Right atrium auricular region (tissue), 2 donors: Measurements from ENCODE around the gene PTPN23. TPM values are rescaled to one million over a fixed set of nuclear protein-coding genes. Genes with fewer than 3 reads are reported as not detected.

Source experiments
- DNase-seq: peaks from one replicate; pipeline ENCODE4 v3.0.0-alpha.2; 2019; ENCODE audit warnings: low spot score
- H3K27ac ChIP-seq, 2 donors: fragments of 200-600 bp; sonication (generic); 1 replicate in 1 of 2; 2 replicates in 1 of 2; pipeline ENCODE4 v1.5.1; 2016 to 2019
- H3K27me3 ChIP-seq, 2 donors: fragments of 200-600 bp; sonication (generic); one replicate each; pipeline versions ENCODE4 v1.5.1 to v1.6.0; 2017 to 2019
- H3K36me3 ChIP-seq: fragments of 200-600 bp; sonication (generic); one replicate; pipeline ENCODE4 v1.5.1; 2016
- H3K4me1 ChIP-seq, 2 donors: fragments of 200-600 bp; sonication (generic); one replicate each; pipeline versions ENCODE4 v1.5.1 to v1.6.0; 2017 to 2019
- H3K4me3 ChIP-seq, 2 donors: fragments of 200-600 bp; sonication (generic); 1 replicate in 1 of 2; 2 replicates in 1 of 2; pipeline ENCODE4 v1.5.1; 2017 to 2019; ENCODE audit warnings: mild to moderate bottlenecking in 1 of 2, moderate library complexity in 1 of 2
- H3K9me3 ChIP-seq, 2 donors: fragments of 200-600 bp; sonication (generic); one replicate each; pipeline ENCODE4 v1.5.1; 2019
- total RNA-seq, 2 donors: library from RNA; depleted of rRNA; stranded (reverse); fragments of >200 nt; gene quantifications; one replicate each; pipeline ENCODE4 v1.1.0, GENCODE V29; 2016
- TF ChIP-seq, protein P1 (sequence below), 2 donors: fragments of 200-600 bp; sonication (generic); IDR thresholded peaks; one replicate each; pipeline ENCODE4 v1.5.1; 2019; ENCODE audit warnings: antibody characterized with exemption in 2 of 2

Gene PTPN23
- total RNA-seq, 2 donors from 2014 or later: 13.7 to 18.8 TPM

DNA sequence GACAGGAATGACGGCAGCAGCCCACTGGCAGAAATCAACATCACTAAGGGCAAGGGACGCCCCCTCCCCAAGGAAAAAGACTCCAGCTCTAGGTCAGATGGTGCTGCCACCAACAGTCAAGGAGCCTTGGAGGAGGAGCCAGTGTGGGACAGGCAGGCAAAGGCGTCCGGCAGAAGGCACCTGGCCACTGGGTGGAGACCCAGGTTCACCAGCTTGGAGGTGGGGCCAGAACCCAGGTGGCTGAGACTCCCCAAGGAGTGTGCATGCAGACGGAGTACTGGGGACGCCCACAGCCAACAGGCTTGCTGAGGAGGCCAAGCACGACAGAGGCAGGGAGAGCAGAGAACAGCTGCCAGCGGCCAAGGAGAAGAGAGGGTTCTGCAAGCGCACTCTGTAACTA is 35.2 kb downstream of the PTPN23 start:
- Histone ChIP-seq H3K4me1 (peaks cover 0 to 1% of the 10 kb centered on the region in 2 donors), H3K27me3 (no peaks in the 10 kb centered on the region), H3K36me3 (peaks cover 69% of the 10 kb centered on the region), H3K9me3 (no peaks in the 10 kb centered on the region), H3K27ac (no peak overlapping the region), H3K4me3 (no peak overlapping the region)
- DNase-seq: no peak
- TF ChIP-seq, protein P1, sequence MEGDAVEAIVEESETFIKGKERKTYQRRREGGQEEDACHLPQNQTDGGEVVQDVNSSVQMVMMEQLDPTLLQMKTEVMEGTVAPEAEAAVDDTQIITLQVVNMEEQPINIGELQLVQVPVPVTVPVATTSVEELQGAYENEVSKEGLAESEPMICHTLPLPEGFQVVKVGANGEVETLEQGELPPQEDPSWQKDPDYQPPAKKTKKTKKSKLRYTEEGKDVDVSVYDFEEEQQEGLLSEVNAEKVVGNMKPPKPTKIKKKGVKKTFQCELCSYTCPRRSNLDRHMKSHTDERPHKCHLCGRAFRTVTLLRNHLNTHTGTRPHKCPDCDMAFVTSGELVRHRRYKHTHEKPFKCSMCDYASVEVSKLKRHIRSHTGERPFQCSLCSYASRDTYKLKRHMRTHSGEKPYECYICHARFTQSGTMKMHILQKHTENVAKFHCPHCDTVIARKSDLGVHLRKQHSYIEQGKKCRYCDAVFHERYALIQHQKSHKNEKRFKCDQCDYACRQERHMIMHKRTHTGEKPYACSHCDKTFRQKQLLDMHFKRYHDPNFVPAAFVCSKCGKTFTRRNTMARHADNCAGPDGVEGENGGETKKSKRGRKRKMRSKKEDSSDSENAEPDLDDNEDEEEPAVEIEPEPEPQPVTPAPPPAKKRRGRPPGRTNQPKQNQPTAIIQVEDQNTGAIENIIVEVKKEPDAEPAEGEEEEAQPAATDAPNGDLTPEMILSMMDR (IDR thresholded peaks at IDR 0.05): no peak

DNA sequence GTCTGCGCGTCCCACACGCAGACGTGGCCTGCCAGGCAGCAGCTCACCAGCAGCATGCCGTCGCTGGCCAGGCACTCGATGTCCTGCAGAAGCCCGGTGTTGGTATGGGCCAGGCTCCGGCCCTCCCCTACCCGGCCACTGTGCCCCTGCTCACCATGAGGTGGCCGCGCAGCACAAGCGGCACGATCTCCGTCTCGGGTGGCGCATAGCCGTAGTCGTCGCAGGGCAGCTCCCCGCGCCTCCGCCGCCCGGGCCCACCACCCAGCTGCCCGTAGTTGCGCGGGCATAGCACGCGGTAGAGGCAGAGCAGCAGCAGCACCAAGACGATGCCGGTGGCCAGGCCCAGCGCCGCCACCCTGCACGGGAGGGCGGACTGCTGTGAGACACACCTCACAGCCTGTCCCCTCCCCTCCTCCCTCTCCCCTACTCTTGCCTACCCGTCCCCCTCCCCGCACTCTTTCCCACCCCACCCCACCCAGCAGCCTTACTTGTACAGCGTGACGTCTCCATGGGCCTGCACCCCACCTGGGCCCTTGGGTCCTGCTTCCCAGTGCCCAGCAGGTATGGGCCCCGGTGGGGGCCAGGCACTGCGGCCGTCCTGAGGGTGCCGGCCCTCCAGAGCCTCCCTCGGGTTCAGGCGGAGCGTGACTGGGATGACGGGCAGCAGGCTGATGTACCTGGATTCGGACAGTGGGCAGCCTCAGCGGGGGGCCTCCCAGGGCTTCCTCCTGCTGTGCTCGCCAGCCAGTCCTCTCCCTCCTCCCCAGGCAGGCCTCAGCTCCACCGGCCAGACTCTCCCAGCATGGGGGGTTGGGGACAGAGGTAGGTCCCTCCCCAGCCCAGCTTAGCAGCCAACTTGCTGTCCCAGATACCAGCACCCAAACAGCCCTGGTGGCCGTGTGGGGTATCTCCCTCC is 37.6 kb downstream of the PTPN23 start:
- no peak overlapping the region for H3K4me3 ChIP-seq
- no peak for DNase-seq
- no peaks in the 10 kb centered on the region for H3K9me3 ChIP-seq
- TF ChIP-seq, protein P1 (IDR thresholded peaks at IDR 0.05): no peak
- peaks cover 47% of the 10 kb centered on the region for H3K36me3 ChIP-seq
- no peak overlapping the region for H3K27ac ChIP-seq
- H3K4me1 ChIP-seq: peaks cover 0 to 16% of the 10 kb centered on the region in 2 donors
- no peaks in the 10 kb centered on the region for H3K27me3 ChIP-seq

DNA sequence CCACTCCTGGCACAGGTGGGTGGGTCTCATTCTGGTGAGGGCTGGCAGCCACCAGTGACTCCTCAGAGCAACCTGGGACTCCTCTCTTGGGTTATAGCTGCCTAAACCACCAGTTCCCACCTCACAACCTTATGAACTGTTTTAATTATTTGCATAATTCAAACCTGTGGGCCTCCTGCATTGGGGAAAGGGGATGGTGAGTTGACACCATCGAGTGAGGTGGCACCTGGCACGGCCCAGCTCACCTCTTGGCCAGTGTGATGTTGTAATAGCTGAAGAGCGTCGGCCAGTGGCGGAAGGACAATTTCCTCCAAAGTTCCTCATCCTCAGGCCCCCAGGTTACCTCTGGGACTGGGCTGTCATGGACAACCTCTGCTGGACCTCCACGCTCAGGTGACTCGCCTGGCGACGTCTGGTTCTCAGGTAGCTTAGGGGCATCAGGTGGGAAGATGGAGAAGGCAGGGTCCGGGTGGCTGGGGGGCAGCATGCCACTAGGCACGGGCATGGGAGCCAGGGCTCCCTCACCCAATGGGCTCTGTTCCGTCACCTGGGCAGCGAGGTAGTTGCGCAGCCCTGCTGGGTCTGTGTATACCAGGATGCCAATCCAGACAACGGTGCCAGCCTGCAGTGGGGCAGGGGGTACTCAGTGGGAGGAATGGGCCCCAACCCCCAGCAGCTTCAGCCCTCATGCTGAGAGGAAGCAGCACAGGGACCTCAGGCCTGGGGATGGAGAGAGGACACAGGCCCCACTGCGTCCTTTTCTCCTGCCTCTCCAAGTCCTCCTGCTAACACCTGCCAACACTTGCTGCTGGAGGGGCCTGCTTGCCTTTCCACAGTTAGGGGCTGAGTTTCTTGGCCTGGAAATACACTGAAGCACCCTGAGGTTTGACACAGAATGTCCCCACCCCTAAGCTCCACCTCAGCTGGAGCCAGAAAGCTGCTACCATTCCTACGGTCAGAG is 38.5 kb downstream of the PTPN23 start:
- Histone ChIP-seq H3K9me3 (no peaks in the 10 kb centered on the region), H3K4me3 (no peak overlapping the region), H3K27ac (no peak overlapping the region), H3K36me3 (peaks cover 47% of the 10 kb centered on the region), H3K4me1 (peaks cover 0 to 16% of the 10 kb centered on the region in 2 donors), H3K27me3 (no peaks in the 10 kb centered on the region)
- DNase-seq: no peak
- TF ChIP-seq, protein P1 (IDR thresholded peaks at IDR 0.05): no peak

DNA sequence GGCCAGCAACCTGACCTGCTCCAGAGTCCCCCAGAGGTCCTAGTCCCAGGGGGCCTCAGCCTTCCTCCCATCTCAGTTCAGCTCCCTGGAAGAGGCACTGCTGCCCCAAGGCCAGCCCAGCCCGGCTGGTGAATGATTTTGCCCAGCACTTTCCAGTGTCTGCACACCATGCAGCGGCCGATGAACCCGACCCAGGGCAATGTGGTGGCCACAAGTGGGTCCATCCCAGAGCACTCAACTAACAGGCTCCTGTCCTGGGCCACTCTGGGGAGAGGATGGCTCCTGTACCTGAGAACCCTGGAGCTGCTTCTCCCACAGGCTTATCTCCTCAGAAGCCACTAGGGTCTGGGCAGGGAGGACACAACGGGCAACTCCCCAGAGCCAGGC is 39.2 kb downstream of the PTPN23 start:
- H3K27ac ChIP-seq: no peak overlapping the region
- peaks cover 0 to 16% of the 10 kb centered on the region in 2 donors for H3K4me1 ChIP-seq
- H3K27me3 ChIP-seq: no peaks in the 10 kb centered on the region
- H3K4me3 ChIP-seq: no peak overlapping the region
- TF ChIP-seq, protein P1 (IDR thresholded peaks at IDR 0.05): no peak
- H3K9me3 ChIP-seq: no peaks in the 10 kb centered on the region
- DNase-seq: no peak
- peaks cover 47% of the 10 kb centered on the region for H3K36me3 ChIP-seq

DNA sequence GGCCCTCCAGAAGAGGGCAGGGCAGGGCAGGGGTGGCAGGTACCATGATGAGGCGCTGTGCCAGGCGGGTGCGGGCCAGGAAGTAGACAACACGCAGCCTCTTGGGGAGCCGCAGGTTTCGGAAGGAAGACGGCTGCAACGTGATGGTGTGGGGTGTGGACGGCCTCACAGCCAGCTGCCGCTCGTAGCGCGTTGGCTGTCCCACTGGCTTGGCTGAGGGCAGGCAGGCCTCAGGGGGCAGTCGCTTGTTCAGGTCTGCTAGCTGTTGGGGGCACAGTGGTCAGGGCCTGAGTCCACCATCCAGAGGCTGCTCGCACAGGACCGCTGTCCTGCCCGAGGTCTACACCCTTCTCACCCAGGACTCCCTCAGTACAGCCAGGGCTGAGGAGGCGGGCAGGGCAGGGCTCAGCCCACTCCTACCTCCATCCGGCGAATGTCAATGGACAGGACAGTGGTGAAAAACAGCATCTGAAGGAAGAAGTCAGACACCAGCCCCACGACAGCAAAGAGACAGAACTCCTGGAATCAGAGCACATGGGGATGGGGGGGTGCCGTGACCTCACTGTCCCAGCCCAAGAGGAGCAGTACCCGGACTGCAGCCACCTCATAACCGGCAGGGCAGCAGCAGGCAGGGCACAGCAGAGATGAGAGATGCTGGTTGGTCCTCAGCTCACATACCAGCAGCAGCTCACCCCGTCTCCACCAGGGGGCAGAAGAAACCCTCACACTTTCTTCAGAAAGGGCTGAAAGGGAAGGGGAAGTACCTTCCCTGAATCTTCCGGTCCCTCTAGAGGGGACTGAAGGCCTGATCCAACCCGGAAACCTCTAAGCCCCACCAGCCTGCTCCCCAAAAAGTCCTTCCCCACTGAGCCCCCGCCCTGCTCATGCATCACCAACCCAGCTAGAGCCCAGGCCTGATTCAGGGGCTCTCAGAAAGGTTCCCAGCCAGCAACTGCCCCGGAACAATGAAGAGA is 40.0 kb downstream of the PTPN23 start:
- Histone ChIP-seq H3K27me3 (no peaks in the 10 kb centered on the region), H3K4me1 (peaks cover 0 to 16% of the 10 kb centered on the region in 2 donors), H3K4me3 (no peak overlapping the region), H3K9me3 (no peaks in the 10 kb centered on the region), H3K36me3 (peaks cover 51% of the 10 kb centered on the region), H3K27ac (peak overlapping the region; percentile 15 to 41)
- TF ChIP-seq, protein P1 (IDR thresholded peaks at IDR 0.05): peak; percentile 79 to 89
- DNase-seq: peak; percentile 91
